ENCODE results near the gene TBK1.

Gene TBK1

GRCh38 chr12:64452559-64453329, 824 bp downstream of the TBK1 start:
- DNase-seq: no peak

- DNase-seq: no peak
These were observed 3.6 kb downstream of the TBK1 start for GRCh38 chr12:64455506-64455905.

- no peak for DNase-seq
These were observed 4.2 kb downstream of the TBK1 start for GRCh38 chr12:64456119-64456518.

GRCh38 chr12:64457032-64457431, 5.1 kb downstream of the TBK1 start:
- DNase-seq: no peak

GRCh38 chr12:64457466-64457865, 5.5 kb downstream of the TBK1 start:
- DNase-seq: no peak

- DNase-seq: no peak
These were observed 6.0 kb downstream of the TBK1 start for GRCh38 chr12:64457923-64458322.

GRCh38 chr12:64459394-64459891, 7.5 kb downstream of the TBK1 start:
- DNase-seq: no peak

- no peak for DNase-seq
These were observed 9.9 kb downstream of the TBK1 start for GRCh38 chr12:64461634-64462414.

GRCh38 chr12:64466178-64466577, 14.3 kb downstream of the TBK1 start:
- DNase-seq: no peak

- no peak for DNase-seq
These were observed 17.0 kb downstream of the TBK1 start for GRCh38 chr12:64468966-64469365.

- no peak for DNase-seq
These were observed 17.7 kb downstream of the TBK1 start for GRCh38 chr12:64469455-64470142.

- no peak for DNase-seq
These were observed 18.6 kb downstream of the TBK1 start for GRCh38 chr12:64470495-64470894.

GRCh38 chr12:64473176-64473575, 21.3 kb downstream of the TBK1 start:
- DNase-seq: no peak

GRCh38 chr12:64475518-64475917, 23.6 kb downstream of the TBK1 start:
- no peak for DNase-seq

- no peak for DNase-seq
These were observed 24.9 kb downstream of the TBK1 start for GRCh38 chr12:64476844-64477243.

GRCh38 chr12:64478661-64479060, 26.7 kb downstream of the TBK1 start:
- DNase-seq: no peak

GRCh38 chr12:64480148-64480547, 28.2 kb downstream of the TBK1 start:
- DNase-seq: no peak

GRCh38 chr12:64486657-64487056, 34.7 kb downstream of the TBK1 start:
- DNase-seq: no peak

- DNase-seq: no peak
These were observed 39.8 kb downstream of the TBK1 start for GRCh38 chr12:64491718-64492117.

GRCh38 chr12:64493513-64493912, 41.6 kb downstream of the TBK1 start:
- no peak for DNase-seq

- no peak for DNase-seq
These were observed 43.2 kb downstream of the TBK1 start for GRCh38 chr12:64494998-64495729.

GRCh38 chr12:64496839-64497400, 45.0 kb downstream of the TBK1 start:
- no peak for DNase-seq
